Panc1 (cell line): Measurements from ENCODE around the gene RASGRP2. TPM values are rescaled to one million over a fixed set of nuclear protein-coding genes. Genes with fewer than 3 reads are reported as not detected.

Source experiments
- ATAC-seq: fragments of 200-7000 bp; cut with Tn5 transposase; 2 replicates; pipeline ENCODE4 v1.9.1; 2020; ENCODE audit warnings: mild to moderate bottlenecking, moderate library complexity
- BruUV-seq: library from RNA; stranded (reverse); fragments of 400-500 nt; replicated peaks from 2 replicates; lab custom pipeline; 2021; lab: Mats Ljungman, UMichigan
- CTCF ChIA-PET: fragments of 300-600 bp; sonication (Branson Sonifier 250); formaldehyde crosslinking; loops from one replicate; lab custom pipeline; 2022; ENCODE audit warnings: antibody characterized with exemption; lab: Charles Lee
- POLR2A ChIA-PET: fragments of 300-600 bp; sonication (Branson Sonifier 250); formaldehyde crosslinking; loops from one replicate; lab custom pipeline; 2022; ENCODE audit warnings: antibody characterized with exemption; lab: Charles Lee
- DNase-seq: peaks from one replicate; pipeline ENCODE4 v3.0.0-alpha.2; 2010; ENCODE audit warnings: low read depth, low spot score
- H3K27ac ChIP-seq: 2 replicates; pipeline ENCODE4 v1.5.1; 2011; ENCODE audit warnings: mild to moderate bottlenecking, low read length, inconsistent platforms
- H3K27me3 ChIP-seq: fragments of 200-500 bp; sonication (Bioruptor generic); 2 replicates; pipeline ENCODE4 v1.6.0; 2014; ENCODE audit warnings: low read length, inconsistent platforms; ENCODE audit not compliant: control insufficient read depth, insufficient read depth
- H3K36me3 ChIP-seq: fragments of 200-500 bp; sonication (Bioruptor generic); 2 replicates; pipeline ENCODE4 v1.5.1; 2014; ENCODE audit warnings: inconsistent platforms, mild to moderate bottlenecking, low read length, moderate library complexity; ENCODE audit not compliant: control insufficient read depth, insufficient read depth
- H3K4me1 ChIP-seq: 2 replicates; pipeline ENCODE4 v1.5.1; 2011; ENCODE audit warnings: inconsistent platforms, mild to moderate bottlenecking, low read length, moderate library complexity; ENCODE audit not compliant: control insufficient read depth, insufficient read depth
- H3K4me3 ChIP-seq, 2 experiments: 2 replicates each; pipeline ENCODE4 v1.5.1; 2011 to 2012; ENCODE audit warnings: low read depth in 2 of 2, low read length in 2 of 2, mild to moderate bottlenecking in 2 of 2, inconsistent platforms in 1 of 2, moderate library complexity in 1 of 2
- H3K9me3 ChIP-seq: fragments of 200-500 bp; sonication (Bioruptor generic); 2 replicates; pipeline ENCODE4 v1.5.1; 2014; ENCODE audit warnings: low read depth, mild to moderate bottlenecking, inconsistent platforms, low read length, moderate library complexity; ENCODE audit not compliant: control insufficient read depth, insufficient read depth
- POLR2AphosphoS5 ChIP-seq: IDR thresholded peaks from 2 replicates; pipeline ENCODE4 v1.6.1; 2012; ENCODE audit warnings: mild to moderate bottlenecking, low read depth, low read length, moderate library complexity
- SIN3A ChIP-seq: IDR thresholded peaks from 2 replicates; pipeline ENCODE4 v1.6.1; 2012; ENCODE audit warnings: low read depth, mild to moderate bottlenecking, low read length, moderate library complexity, borderline replicate concordance; ENCODE audit not compliant: insufficient read depth
- TCF7L2 ChIP-seq: IDR thresholded peaks from 2 replicates; pipeline ENCODE4 v1.6.1; 2011; ENCODE audit warnings: mild to moderate bottlenecking, low read depth, low read length, inconsistent platforms
- in situ Hi-C: cut with HindIII; loops from 2 replicates; pipeline ENCODE4 v1.10.0; 2016; ENCODE audit warnings: low sequenced_read_pairs, low pct_unique_long_range_greater_than_20kb
- intact Hi-C: fragments of 100-400 bp; cut with micrococcal nuclease; formaldehyde crosslinking; loops from one replicate; pipeline ENCODE4 v1.10.0; 2022; ENCODE audit not compliant: unreplicated experiment
- total RNA-seq: library from RNA; stranded (reverse); gene quantifications from one replicate; pipeline ENCODE4 v1.2.1, GENCODE V29; 2021; ENCODE audit not compliant: unreplicated experiment
- TF ChIP-seq, protein P1 (sequence below): fragments of 450-650 bp; IDR thresholded peaks from 2 replicates; pipeline ENCODE4 v1.5.1; 2017; ENCODE audit warnings: mild to moderate bottlenecking
- TF ChIP-seq, protein P2 (sequence below), 2 experiments: IDR thresholded peaks; 2 replicates each; pipeline ENCODE4 v1.6.1; 2011 to 2012; ENCODE audit warnings: low read depth in 2 of 2, control low read depth in 1 of 2, low read length in 1 of 2, mild to moderate bottlenecking in 1 of 2, moderate library complexity in 1 of 2; ENCODE audit not compliant: insufficient read depth in 1 of 2

The RASGRP2 gene
- total RNA-seq, 1 experiment from 2014 or later, result 3.7 TPM

DNA sequence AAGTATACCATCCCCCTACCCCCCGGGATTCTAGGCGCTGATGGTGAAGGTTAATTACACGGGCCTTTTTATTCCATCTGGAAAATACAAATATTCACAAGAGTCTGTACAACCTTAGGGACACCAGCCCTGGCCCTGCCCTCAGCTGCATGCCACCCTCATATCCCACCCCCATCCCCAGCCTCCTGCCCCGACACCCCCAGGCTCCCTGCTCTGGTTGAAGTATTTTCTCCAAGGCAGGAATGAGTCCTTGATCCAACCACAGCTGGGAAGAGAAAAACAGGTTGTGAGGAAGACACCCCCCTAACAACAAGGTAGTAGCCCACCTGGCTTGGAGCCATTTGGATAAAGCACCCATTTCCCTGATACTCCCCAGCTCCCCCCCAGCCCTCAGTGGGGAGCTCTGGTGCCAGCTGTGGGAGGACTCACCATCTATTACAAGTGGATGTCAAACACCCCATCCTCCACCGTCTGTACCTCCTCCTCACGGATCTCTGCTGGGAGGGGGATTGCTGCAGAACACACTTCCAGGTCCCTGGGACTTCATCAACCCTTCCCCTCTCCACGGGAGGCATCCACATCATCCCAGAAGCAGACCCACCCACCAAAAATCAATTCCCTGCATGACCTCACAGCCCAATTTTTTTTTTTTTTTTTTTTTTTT, 16.9 kb downstream of the RASGRP2 start:
- in situ Hi-C loops, result no loop called here
- H3K27me3 ChIP-seq, result no peaks in the 10 kb centered on the region
- ChIA-PET POLR2A (no interaction called here), CTCF (no interaction called here)
- H3K36me3 ChIP-seq, result no peaks in the 10 kb centered on the region
- intact Hi-C loops, result no loop called here
- H3K27ac ChIP-seq, result no peak overlapping the region
- H3K9me3 ChIP-seq, result no peaks in the 10 kb centered on the region
- no peak for ATAC-seq
- no TSS peak for BruUV-seq
- H3K4me3 ChIP-seq, result no peak overlapping the region
- TF ChIP-seq POLR2AphosphoS5 (no peak), SIN3A (no peak), TCF7L2 (no peak)
- TF ChIP-seq, protein P1, sequence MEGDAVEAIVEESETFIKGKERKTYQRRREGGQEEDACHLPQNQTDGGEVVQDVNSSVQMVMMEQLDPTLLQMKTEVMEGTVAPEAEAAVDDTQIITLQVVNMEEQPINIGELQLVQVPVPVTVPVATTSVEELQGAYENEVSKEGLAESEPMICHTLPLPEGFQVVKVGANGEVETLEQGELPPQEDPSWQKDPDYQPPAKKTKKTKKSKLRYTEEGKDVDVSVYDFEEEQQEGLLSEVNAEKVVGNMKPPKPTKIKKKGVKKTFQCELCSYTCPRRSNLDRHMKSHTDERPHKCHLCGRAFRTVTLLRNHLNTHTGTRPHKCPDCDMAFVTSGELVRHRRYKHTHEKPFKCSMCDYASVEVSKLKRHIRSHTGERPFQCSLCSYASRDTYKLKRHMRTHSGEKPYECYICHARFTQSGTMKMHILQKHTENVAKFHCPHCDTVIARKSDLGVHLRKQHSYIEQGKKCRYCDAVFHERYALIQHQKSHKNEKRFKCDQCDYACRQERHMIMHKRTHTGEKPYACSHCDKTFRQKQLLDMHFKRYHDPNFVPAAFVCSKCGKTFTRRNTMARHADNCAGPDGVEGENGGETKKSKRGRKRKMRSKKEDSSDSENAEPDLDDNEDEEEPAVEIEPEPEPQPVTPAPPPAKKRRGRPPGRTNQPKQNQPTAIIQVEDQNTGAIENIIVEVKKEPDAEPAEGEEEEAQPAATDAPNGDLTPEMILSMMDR, result no peak
- TF ChIP-seq, protein P2, sequence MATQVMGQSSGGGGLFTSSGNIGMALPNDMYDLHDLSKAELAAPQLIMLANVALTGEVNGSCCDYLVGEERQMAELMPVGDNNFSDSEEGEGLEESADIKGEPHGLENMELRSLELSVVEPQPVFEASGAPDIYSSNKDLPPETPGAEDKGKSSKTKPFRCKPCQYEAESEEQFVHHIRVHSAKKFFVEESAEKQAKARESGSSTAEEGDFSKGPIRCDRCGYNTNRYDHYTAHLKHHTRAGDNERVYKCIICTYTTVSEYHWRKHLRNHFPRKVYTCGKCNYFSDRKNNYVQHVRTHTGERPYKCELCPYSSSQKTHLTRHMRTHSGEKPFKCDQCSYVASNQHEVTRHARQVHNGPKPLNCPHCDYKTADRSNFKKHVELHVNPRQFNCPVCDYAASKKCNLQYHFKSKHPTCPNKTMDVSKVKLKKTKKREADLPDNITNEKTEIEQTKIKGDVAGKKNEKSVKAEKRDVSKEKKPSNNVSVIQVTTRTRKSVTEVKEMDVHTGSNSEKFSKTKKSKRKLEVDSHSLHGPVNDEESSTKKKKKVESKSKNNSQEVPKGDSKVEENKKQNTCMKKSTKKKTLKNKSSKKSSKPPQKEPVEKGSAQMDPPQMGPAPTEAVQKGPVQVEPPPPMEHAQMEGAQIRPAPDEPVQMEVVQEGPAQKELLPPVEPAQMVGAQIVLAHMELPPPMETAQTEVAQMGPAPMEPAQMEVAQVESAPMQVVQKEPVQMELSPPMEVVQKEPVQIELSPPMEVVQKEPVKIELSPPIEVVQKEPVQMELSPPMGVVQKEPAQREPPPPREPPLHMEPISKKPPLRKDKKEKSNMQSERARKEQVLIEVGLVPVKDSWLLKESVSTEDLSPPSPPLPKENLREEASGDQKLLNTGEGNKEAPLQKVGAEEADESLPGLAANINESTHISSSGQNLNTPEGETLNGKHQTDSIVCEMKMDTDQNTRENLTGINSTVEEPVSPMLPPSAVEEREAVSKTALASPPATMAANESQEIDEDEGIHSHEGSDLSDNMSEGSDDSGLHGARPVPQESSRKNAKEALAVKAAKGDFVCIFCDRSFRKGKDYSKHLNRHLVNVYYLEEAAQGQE (IDR thresholded peaks at IDR 0.05; ENCODE audit: insufficient read depth in 1 of 2, low read depth in 2 of 2, low read length in 1 of 2), result no peak
- peaks cover 8% of the 10 kb centered on the region for H3K4me1 ChIP-seq
- no peak for DNase-seq

DNA sequence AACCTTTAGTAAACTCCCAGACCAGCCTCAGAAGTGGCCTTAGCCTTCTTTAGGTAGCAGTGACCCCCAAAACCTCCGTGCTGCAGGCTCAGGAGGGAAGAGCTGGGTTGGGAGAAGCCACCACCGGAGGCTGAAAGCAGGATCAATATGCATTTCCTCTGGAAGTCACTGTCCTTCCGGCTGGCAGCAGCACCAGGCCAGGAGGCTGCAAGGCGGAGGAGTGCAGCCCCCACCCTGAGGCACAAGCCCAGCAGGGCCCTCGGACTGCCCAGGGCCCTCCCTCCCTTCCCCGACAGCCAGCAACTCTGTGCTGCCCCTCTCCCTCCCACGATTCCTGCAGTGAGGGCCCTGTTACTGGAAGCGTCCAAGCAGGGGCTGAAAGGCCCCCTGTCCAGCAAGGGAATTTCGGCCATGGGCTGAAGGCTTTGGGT, 17.7 kb downstream of the RASGRP2 start:
- CTCF ChIA-PET, result interaction anchor here (1.0 kb wide), 1 partner anchor 38 kb away, joined by 4 read pairs; no protein-coding TSS in a partner anchor
- intact Hi-C loops, result no loop called here
- POLR2A ChIA-PET, result no interaction called here

More for the DNA sequence above, 17.7 kb downstream of the RASGRP2 start:
- H3K4me3 ChIP-seq, result no peak overlapping the region
- BruUV-seq, result no TSS peak
- H3K27me3 ChIP-seq, result no peaks in the 10 kb centered on the region
- H3K27ac ChIP-seq, result no peak overlapping the region
- no peaks in the 10 kb centered on the region for H3K9me3 ChIP-seq
- in situ Hi-C loops, result no loop called here
- TF ChIP-seq, protein P2 (IDR thresholded peaks at IDR 0.05; ENCODE audit: insufficient read depth in 1 of 2, low read depth in 2 of 2, low read length in 1 of 2), result no peak
- TF ChIP-seq SIN3A (no peak), POLR2AphosphoS5 (no peak)
- TF ChIP-seq, protein P1, result no peak
- H3K36me3 ChIP-seq, result no peaks in the 10 kb centered on the region
- ATAC-seq (no peak), DNase-seq (no peak)
- H3K4me1 ChIP-seq, result peaks cover 8% of the 10 kb centered on the region
